Measurements from ENCODE around the gene ARID1B.
"Not testable (repeated sequence)": the region's sequence is repeated elsewhere in the genome, so short reads cannot be mapped to it uniquely, and the experiment has no call there.

The ARID1B gene

GRCh38 chr6:156972145-156972544, 195.0 kb downstream of the ARID1B start:
- no peak for DNase-seq

GRCh38 chr6:156974830-156975261, 197.7 kb downstream of the ARID1B start:
- DNase-seq: no peak

GRCh38 chr6:156975414-156975813, 198.2 kb downstream of the ARID1B start:
- no peak for DNase-seq

- no peak for DNase-seq
Measured at GRCh38 chr6:156976216-156977127, 199.3 kb downstream of the ARID1B start.

GRCh38 chr6:156977527-156978291, 200.5 kb downstream of the ARID1B start:
- no peak for DNase-seq

- DNase-seq: no peak
Measured at GRCh38 chr6:156978948-156979347, 201.8 kb downstream of the ARID1B start.

GRCh38 chr6:156980515-156980914, 203.3 kb downstream of the ARID1B start:
- no peak for DNase-seq

- DNase-seq: no peak
Measured at GRCh38 chr6:156980948-156981347, 203.8 kb downstream of the ARID1B start.

- no peak for DNase-seq
Measured at GRCh38 chr6:156982168-156982567, 205.0 kb downstream of the ARID1B start.

GRCh38 chr6:156982864-156983263, 205.7 kb downstream of the ARID1B start:
- not testable (repeated sequence) for DNase-seq

GRCh38 chr6:156984178-156984738, 207.1 kb downstream of the ARID1B start:
- no peak for DNase-seq

GRCh38 chr6:156985309-156985708, 208.1 kb downstream of the ARID1B start:
- no peak for DNase-seq

- no peak for DNase-seq
Measured at GRCh38 chr6:156988276-156989158, 211.3 kb downstream of the ARID1B start.

- DNase-seq: no peak
Measured at GRCh38 chr6:156989159-156989806, 212.1 kb downstream of the ARID1B start.

- DNase-seq: no peak
Measured at GRCh38 chr6:156992020-156992804, 215.0 kb downstream of the ARID1B start.

GRCh38 chr6:156993713-156994112, 216.5 kb downstream of the ARID1B start:
- no peak for DNase-seq

GRCh38 chr6:156994215-156995076, 217.3 kb downstream of the ARID1B start:
- no peak for DNase-seq

- DNase-seq: no peak
Measured at GRCh38 chr6:156995502-156995901, 218.3 kb downstream of the ARID1B start.

GRCh38 chr6:156996265-156996664, 219.1 kb downstream of the ARID1B start:
- no peak for DNase-seq

GRCh38 chr6:156998794-156999330, 221.7 kb downstream of the ARID1B start:
- no peak for DNase-seq

All from DMS 273 treated with DMSO at 0.1 percent for 48 hours (cell line).